KMS-11 (cell line): ENCODE measurements around the gene SF3B6.

Experiments used
- H2AFZ ChIP-seq: fragments of 200-600 bp; sonication (generic); 2 replicates; pipeline ENCODE4 v1.6.1; 2016; ENCODE audit warnings: antibody characterized with exemption, mixed run types, low read depth
- H3K27ac ChIP-seq: fragments of 200-600 bp; sonication (generic); 2 replicates; pipeline ENCODE4 v1.6.1; 2016; ENCODE audit warnings: mild to moderate bottlenecking, mixed run types
- H3K27me3 ChIP-seq: fragments of 200-600 bp; sonication (generic); 2 replicates; pipeline ENCODE4 v1.6.1; 2017; ENCODE audit warnings: mild to moderate bottlenecking, low read depth, mixed run types, moderate library complexity; ENCODE audit not compliant: insufficient read depth
- H3K36me3 ChIP-seq: fragments of 200-600 bp; sonication (generic); 2 replicates; pipeline ENCODE4 v1.6.1; 2017; ENCODE audit warnings: mild to moderate bottlenecking, mixed run types; ENCODE audit not compliant: insufficient read depth
- H3K4me1 ChIP-seq: fragments of 200-600 bp; sonication (generic); 2 replicates; pipeline ENCODE4 v1.6.1; 2016; ENCODE audit warnings: mild to moderate bottlenecking, low read depth, mixed run types; ENCODE audit not compliant: poor library complexity, severe bottlenecking
- H3K4me2 ChIP-seq: fragments of 200-600 bp; sonication (generic); 2 replicates; pipeline ENCODE4 v1.7.0; 2016; ENCODE audit warnings: mild to moderate bottlenecking, mixed run types
- H3K4me3 ChIP-seq: fragments of 200-600 bp; sonication (generic); IDR thresholded peaks from 2 replicates; pipeline ENCODE4 v1.6.1; 2017; ENCODE audit warnings: low read depth, low read length, mixed read lengths; ENCODE audit not compliant: insufficient read depth
- H3K79me2 ChIP-seq: fragments of 200-600 bp; sonication (generic); 2 replicates; pipeline ENCODE4 v1.6.1; 2016; ENCODE audit warnings: low read depth, mixed run types; ENCODE audit not compliant: insufficient read depth
- H3K9ac ChIP-seq: fragments of 200-600 bp; sonication (generic); 2 replicates; pipeline ENCODE4 v1.6.1; 2016; ENCODE audit warnings: mild to moderate bottlenecking, mixed run types
- H4K20me1 ChIP-seq: fragments of 200-600 bp; sonication (generic); 2 replicates; pipeline ENCODE4 v1.6.1; 2016; ENCODE audit warnings: mild to moderate bottlenecking, mixed run types; ENCODE audit not compliant: insufficient read depth
- CTCF ChIP-seq: fragments of 200-600 bp; sonication (generic); conservative IDR thresholded peaks from 2 replicates; pipeline ENCODE4 v1.6.1; 2017; ENCODE audit warnings: low read depth, mild to moderate bottlenecking, antibody characterized with exemption, low read length, moderate library complexity, mixed read lengths

Gene SF3B6

DNA sequence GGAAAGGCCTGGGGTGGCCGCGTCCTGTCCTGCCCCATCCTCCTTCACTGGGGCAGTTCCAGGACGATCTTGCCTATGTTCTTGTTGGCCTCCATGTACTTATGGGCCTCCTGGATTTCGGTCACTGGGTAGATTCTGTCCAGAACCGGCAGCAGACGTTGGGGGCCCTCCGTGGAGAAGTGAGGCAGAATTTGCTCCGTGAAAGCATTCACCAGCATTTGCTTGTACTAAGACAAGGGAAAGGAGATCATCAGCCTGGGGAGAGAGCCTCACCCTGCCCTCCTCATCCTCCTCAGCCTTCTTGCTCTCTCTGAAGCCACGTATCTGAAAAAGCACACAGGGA lies 1.4 kb upstream of the SF3B6 start:
- Histone ChIP-seq H3K9ac (peak overlapping the region; percentile 6; the same call in 1 of the 2 replicates), H3K4me3 (peak overlapping the region; percentile 1), H2AFZ (peak overlapping the region; percentile 41; the same call in 1 of the 2 replicates), H3K4me1 (peaks cover 21% of the 10 kb centered on the region), H4K20me1 (no peaks in the 10 kb centered on the region), H3K4me2 (peak overlapping the region; percentile 72), H3K79me2 (peaks cover 30% of the 10 kb centered on the region; the same call in 1 of the 2 replicates), H3K36me3 (peaks cover 3% of the 10 kb centered on the region; the same call in 1 of the 2 replicates), H3K27me3 (no peaks in the 10 kb centered on the region), H3K27ac (no peak overlapping the region)
- no peak for TF ChIP-seq CTCF

DNA sequence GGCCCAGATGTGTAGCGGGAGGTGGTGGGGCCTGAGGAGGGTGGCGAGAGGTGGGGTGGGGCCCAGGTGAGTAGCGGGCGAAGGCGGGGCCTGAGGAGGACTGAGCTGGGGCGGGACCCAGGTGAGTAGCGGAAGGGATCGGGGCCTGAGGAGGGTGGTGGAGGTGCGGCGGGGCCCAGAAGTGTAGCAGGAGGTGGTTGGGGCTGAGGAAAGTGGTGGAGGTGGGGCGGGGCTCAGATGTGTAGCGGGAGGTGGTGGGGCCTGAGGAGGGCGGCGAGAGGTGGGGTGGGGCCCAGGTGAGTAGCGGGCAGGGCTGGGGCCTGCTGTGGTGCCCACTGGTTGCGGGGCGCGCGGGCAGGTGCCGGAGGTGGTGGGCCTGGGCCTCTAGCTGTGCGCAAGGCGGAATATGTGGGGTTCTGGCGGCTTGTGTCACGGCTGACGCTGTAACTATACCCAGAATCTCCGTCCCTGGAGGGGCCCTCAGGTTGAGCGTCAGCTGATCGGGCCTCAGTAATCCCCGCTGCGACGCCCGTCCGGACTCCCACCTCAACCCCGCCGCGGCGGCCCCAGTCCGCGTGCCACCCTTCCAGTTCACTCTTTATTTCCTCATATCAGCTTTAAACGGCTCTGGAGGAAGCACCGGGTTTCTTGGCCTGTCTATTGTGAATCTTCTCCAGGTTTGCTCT lies 866 bp upstream of the SF3B6 start:
- H3K4me2 ChIP-seq, result peak overlapping the region; percentile 72
- H4K20me1 ChIP-seq, result no peaks in the 10 kb centered on the region
- no peaks in the 10 kb centered on the region for H3K27me3 ChIP-seq
- H3K4me3 ChIP-seq, result peak overlapping the region; percentile 5
- H3K27ac ChIP-seq, result no peak overlapping the region
- TF ChIP-seq CTCF, result no peak
- H3K9ac ChIP-seq, result peak overlapping the region; percentile 6; the same call in 1 of the 2 replicates
- peaks cover 18% of the 10 kb centered on the region for H3K4me1 ChIP-seq
- H2AFZ ChIP-seq, result peak overlapping the region; percentile 41; the same call in 1 of the 2 replicates
- peaks cover 3% of the 10 kb centered on the region; the same call in 1 of the 2 replicates for H3K36me3 ChIP-seq
- peaks cover 31% of the 10 kb centered on the region; the same call in 1 of the 2 replicates for H3K79me2 ChIP-seq

GRCh38 chr2:24075259-24075658 lies 867 bp downstream of the SF3B6 start:
- peaks cover 3% of the 10 kb centered on the region; the same call in 1 of the 2 replicates for H3K36me3 ChIP-seq
- peaks cover 18% of the 10 kb centered on the region for H3K4me1 ChIP-seq
- H3K9ac ChIP-seq, result peak overlapping the region; percentile 47; the same call in 1 of the 2 replicates
- no peak overlapping the region for H3K4me3 ChIP-seq
- TF ChIP-seq CTCF, result no peak
- peaks cover 31% of the 10 kb centered on the region; the same call in 1 of the 2 replicates for H3K79me2 ChIP-seq
- H3K4me2 ChIP-seq, result peak overlapping the region; percentile 89
- H3K27ac ChIP-seq, result no peak overlapping the region; the same call in 1 of the 2 replicates
- H4K20me1 ChIP-seq, result no peaks in the 10 kb centered on the region
- no peak overlapping the region for H2AFZ ChIP-seq
- no peaks in the 10 kb centered on the region for H3K27me3 ChIP-seq

- Histone ChIP-seq H3K9ac (no peak overlapping the region), H2AFZ (no peak overlapping the region), H3K4me2 (no peak overlapping the region), H3K27me3 (no peaks in the 10 kb centered on the region), H3K4me3 (no peak overlapping the region), H3K79me2 (peaks cover 31% of the 10 kb centered on the region; the same call in 1 of the 2 replicates), H4K20me1 (no peaks in the 10 kb centered on the region), H3K4me1 (peaks cover 18% of the 10 kb centered on the region), H3K36me3 (peaks cover 3% of the 10 kb centered on the region; the same call in 1 of the 2 replicates), H3K27ac (no peak overlapping the region)
- no peak for TF ChIP-seq CTCF
Observed at GRCh38 chr2:24073816-24074215, 2.3 kb downstream of the SF3B6 start.
